ENCODE results near the gene LIPC.

LIPC gene

GRCh38 chr15:58431221-58432149 is at the start of gene LIPC:
LIPC (plus strand) TSS chr15:58431991; CDS start chr15:58432033, 42 bp downstream.
- no peak for DNase-seq (ENCODE audit: low read depth)

- DNase-seq (ENCODE audit: low read depth), result no peak
Observed at GRCh38 chr15:58383876-58384275, 47.9 kb upstream of the LIPC start.

- DNase-seq (ENCODE audit: low read depth), result no peak
Observed at GRCh38 chr15:58384667-58385066, 47.1 kb upstream of the LIPC start.

GRCh38 chr15:58386081-58386480 is 45.7 kb upstream of the LIPC start:
- no peak for DNase-seq (ENCODE audit: low read depth)

- no peak for DNase-seq (ENCODE audit: low read depth)
Observed at GRCh38 chr15:58386641-58387040, 45.1 kb upstream of the LIPC start.

GRCh38 chr15:58387130-58387529 is 44.7 kb upstream of the LIPC start:
- no peak for DNase-seq (ENCODE audit: low read depth)

- no peak for DNase-seq (ENCODE audit: low read depth)
Observed at GRCh38 chr15:58388211-58388610, 43.6 kb upstream of the LIPC start.

GRCh38 chr15:58390118-58390517 is 41.7 kb upstream of the LIPC start:
- no peak for DNase-seq (ENCODE audit: low read depth)

- no peak for DNase-seq (ENCODE audit: low read depth)
Observed at GRCh38 chr15:58390655-58391054, 41.1 kb upstream of the LIPC start.

GRCh38 chr15:58391088-58391487 is 40.7 kb upstream of the LIPC start:
- no peak for DNase-seq (ENCODE audit: low read depth)

- DNase-seq (ENCODE audit: low read depth), result no peak
Observed at GRCh38 chr15:58392141-58392540, 39.6 kb upstream of the LIPC start.

GRCh38 chr15:58392611-58393161 is 39.1 kb upstream of the LIPC start:
- DNase-seq (ENCODE audit: low read depth), result no peak

GRCh38 chr15:58393241-58393662 is 38.5 kb upstream of the LIPC start:
- DNase-seq (ENCODE audit: low read depth), result no peak

GRCh38 chr15:58396181-58396580 is 35.6 kb upstream of the LIPC start:
- DNase-seq (ENCODE audit: low read depth), result peak; percentile 86

GRCh38 chr15:58398071-58398470 is 33.7 kb upstream of the LIPC start:
- no peak for DNase-seq (ENCODE audit: low read depth)

GRCh38 chr15:58398643-58399042 is 33.1 kb upstream of the LIPC start:
- no peak for DNase-seq (ENCODE audit: low read depth)

- no peak for DNase-seq (ENCODE audit: low read depth)
Observed at GRCh38 chr15:58399739-58400138, 32.1 kb upstream of the LIPC start.

GRCh38 chr15:58401276-58401675 is 30.5 kb upstream of the LIPC start:
- no peak for DNase-seq (ENCODE audit: low read depth)

- DNase-seq (ENCODE audit: low read depth), result no peak
Observed at GRCh38 chr15:58401991-58402649, 29.7 kb upstream of the LIPC start.

GRCh38 chr15:58403581-58403980 is 28.2 kb upstream of the LIPC start:
- DNase-seq (ENCODE audit: low read depth), result no peak

- DNase-seq (ENCODE audit: low read depth), result no peak
Observed at GRCh38 chr15:58404020-58404419, 27.8 kb upstream of the LIPC start.

GRCh38 chr15:58404722-58405121 is 27.1 kb upstream of the LIPC start:
- no peak for DNase-seq (ENCODE audit: low read depth)

GRCh38 chr15:58405865-58406264 is 25.9 kb upstream of the LIPC start:
- DNase-seq (ENCODE audit: low read depth), result no peak
